ENCODE measurements around the gene CCN6.

Gene CCN6
- 0 to 1.4 (median 0) reads per million in 3 experiments for total RNA-seq

DNA sequence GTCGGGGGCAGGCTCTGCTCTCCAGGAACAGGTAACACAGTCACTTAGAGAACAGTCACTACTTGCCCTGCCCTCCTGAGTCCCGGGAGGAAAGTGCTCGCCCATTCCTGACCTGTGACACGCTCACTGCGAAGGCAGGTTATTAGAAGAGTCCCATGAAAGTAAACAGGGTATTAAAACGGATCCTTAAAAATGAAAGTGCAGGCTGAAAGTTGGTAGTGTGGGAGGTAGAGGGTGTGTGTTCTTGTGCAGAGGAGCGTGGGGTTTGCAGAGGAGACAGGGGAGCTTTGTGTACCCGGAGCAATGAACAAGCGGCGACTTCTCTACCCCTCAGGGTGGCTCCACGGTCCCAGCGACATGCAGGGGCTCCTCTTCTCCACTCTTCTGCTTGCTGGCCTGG is at the start of gene CCN6:
TSS of gene CCN6 (plus strand) at position 104 of the 400 bp plus-strand sequence. CDS start at position 358, 254 bp downstream.
- DNase-seq, result no peak

DNA sequence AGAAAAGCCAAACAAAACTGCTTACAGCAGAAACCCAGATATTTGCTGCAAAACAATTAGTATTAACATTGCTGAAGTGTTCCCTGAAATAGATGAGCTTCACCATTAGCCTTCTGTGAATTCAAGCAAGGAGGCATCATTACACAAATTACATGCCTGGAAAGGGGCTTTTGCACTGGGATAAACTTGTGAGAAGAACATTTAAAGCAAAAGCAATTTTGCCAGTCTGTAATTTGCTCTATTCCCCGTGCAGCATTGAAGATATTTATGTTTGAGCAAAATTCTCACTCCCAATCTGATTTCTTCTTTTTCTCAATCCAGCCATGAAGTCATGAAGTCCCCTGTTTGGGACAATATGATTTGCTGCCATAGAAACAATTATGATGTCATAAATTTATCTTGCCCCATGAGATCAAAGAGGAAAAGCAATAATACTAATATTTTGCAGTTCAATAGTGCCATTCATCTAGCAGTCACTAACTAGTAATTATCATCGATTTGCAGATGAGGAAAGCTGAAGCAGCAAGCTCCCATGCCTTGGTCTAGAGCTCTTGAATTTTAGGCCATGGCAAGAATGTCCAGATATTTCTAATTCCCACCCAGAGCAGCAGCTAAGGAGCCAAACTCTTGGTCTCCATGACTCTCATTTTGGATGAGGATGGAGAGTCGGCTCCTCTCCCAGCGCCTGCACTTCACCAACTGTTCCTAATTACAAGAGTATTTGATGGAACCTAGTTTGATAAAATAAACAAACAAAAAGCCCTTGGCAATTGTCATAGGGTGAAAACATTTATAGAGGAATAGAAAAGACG is 49.5 kb upstream of the CCN6 start:
- DNase-seq, result no peak

GRCh38 chr6:112005013-112005371 is 48.9 kb upstream of the CCN6 start:
- no peak for DNase-seq

DNA sequence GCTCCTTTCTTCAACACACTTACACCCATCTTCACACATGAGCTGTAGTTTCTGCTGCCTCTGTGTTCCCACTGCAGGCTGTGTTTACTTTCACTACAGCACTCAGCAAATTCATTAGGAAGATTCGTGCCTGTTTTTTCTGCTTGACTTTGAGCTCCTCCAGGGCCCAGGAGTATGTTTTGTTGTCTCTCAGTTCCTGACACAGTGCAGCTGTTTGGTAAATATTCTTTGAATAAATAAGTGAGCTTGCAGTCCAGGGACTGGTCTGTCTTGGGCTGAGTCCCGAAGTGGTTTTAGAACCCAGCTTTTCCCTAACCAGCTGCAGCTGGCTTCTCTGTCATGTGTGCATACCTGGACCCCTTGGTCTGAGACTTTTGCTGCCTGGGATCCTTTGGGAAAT is 46.6 kb upstream of the CCN6 start:
- DNase-seq, result no peak

DNA sequence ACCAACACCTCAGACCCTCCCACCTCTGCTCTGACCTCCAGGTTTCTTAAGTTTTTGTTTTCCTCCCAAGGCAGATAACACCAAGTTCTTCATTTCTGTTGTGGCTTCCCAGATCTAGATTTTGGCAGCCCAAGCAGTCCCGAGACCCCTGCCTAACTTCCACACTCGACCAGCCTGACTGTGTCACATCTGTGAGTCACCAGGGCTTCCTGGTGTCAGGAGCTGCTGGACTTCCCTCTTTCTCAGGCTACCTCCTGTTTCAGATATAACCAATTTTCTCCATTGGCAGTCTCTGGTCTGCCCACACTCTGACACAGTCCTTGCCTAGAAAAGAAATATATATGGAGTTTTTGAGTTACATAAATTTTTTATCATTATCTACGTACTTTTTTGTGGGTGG is 46.1 kb upstream of the CCN6 start:
- no peak for DNase-seq

GRCh38 chr6:112008482-112008881 is 45.4 kb upstream of the CCN6 start:
- DNase-seq, result no peak

DNA sequence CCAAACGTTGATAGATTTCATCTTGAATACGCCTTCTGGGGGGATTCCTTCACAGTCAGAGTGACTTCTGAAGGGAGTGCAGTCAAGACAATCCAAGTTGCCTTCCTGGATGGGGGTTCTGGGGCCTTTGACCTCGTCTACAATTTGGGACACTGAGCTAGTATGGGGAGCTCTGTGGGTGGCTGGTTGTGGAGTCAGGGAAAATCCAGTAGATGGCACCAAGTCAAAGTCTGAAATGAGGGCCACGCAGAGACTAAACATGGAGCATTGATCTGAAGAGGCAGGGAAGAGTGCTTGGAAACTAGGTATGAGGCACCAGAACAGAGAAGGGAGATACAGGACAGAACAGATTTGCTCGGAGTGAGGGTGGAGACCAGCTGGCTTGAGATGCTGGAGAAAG is 43.6 kb upstream of the CCN6 start:
- DNase-seq, result no peak

DNA sequence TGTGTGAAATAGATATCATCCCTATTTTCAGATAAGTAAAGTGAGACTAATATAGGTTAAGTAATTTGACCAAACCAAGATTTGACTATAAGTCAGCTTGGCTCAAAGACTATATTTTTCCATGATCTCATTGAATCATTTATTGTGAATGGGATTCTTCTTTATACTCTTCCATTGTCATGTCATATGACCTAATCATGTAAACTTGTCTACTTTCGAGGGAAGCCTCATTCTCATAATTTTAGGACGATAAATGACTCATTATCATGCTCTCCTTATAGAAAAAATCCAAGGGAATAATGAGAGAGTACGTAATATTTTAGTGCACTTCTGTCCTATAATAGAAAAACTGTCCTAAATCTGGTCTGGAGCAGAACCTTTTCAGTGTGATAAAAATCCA is 40.9 kb upstream of the CCN6 start:
- no peak for DNase-seq

GRCh38 chr6:112014483-112014882 is 39.4 kb upstream of the CCN6 start:
- no peak for DNase-seq

DNA sequence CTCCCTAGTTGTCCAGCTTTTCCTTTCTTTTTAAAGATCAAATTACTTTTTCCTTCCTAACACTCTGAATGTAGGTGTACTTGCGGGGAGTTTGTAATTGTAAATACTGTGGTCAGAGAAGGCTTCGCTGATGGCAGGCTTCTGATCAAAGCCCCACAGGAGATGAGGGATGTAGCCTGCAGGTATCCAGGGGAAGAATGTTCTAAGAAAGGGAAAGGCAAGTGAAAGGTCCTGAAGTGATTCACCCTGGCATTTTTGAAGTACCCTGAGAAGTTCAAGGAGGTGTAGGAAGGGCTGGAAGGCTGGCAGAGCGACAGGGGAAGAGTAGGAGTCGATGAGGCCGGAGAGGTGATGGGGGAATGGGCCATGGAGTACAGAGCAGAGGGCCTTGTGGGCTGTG is 38.2 kb upstream of the CCN6 start:
- no peak for DNase-seq

- no peak for DNase-seq
These were observed 37.6 kb upstream of the CCN6 start for GRCh38 chr6:112016320-112016719.

DNA sequence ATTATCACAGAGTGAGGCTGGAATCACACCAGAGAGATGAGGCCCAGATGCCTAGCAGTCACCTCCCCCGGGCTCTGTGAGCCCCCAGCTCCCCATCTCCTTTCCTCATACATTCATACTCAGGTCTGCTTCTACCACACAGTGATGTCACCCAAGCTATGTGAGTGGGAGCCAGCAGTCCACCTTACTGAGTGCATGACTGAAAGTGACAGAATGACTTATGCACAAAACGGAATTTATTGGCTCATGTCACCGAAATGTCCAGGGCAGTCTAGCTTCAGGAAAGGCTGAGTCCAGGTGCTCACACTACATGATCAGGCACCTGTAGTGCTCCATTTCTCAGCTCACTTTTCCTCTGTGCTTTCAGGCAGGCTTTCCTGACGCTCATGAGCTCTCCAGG is 36.7 kb upstream of the CCN6 start:
- DNase-seq, result no peak

GRCh38 chr6:112017760-112018537 is 36.0 kb upstream of the CCN6 start:
- DNase-seq, result no peak

- DNase-seq, result no peak
These were observed 35.1 kb upstream of the CCN6 start for GRCh38 chr6:112018619-112019416.

GRCh38 chr6:112019589-112019988 is 34.3 kb upstream of the CCN6 start:
- no peak for DNase-seq

DNA sequence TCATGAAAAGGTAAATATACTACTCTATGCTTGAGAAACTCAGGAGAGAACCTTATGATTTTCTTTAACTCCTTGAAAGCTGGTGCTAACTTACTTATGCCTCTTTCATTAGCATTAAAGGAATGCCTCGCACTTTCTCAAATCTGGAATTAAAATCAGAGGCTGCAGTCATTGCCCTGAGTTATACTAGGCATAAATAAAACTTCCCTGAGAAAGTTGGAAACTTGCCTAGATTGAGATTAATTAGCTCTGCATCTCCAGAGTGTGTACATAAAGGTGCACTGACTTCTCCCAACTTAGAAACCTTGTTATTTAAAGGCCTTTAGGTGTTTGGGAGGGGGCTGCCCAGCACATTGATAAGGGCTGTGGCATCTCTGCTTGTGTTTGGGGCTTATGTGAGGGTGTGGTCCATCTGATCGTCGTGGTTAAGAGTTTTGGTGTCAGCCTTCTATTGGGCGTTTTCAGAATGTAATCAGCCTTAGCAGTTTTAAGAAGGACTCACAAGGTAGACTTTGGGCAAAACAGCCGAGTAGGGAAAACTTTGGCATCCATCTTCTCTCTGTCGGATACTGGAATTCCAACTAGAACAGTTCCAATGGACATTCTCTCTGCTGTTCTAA is 32.1 kb upstream of the CCN6 start:
- DNase-seq, result no peak

DNA sequence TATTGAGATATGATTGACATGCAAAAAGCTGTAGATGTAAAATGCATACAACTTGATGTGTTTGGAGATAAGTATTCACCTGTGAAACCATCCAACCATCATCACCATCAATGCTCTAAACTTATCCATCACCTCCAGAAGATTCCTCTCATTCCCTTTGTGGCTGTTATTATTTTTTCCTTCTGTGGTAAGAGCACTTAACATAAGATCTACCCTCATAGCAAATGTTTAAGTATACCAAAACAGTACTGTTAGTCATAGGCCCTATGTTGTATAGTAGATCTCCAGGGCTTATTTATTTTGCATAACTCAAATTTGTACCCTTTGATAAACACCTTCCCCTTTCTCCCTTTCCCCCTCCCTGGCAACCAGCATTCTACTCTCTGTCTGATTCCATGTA is 31.2 kb upstream of the CCN6 start:
- no peak for DNase-seq

DNA sequence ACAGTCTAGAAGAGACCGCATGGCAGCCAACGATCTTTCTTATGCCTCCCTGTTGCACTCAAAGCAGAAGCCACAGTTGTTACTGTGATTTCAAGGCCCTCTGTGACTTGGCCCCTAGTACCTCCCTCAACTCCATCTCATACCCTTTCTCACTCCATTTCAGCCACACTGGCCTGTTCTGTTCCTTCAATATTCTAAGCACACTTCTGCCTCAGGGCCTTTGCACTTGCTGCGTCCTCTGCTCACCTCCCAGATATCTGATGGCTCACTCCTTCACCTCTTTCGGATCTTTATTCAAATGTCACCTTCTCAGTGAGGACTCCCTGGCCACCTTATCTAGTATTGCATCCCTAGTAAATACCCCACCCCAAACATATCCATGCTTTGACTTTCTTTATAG is 29.4 kb upstream of the CCN6 start:
- DNase-seq, result no peak

- DNase-seq, result no peak
These were observed 27.0 kb upstream of the CCN6 start for GRCh38 chr6:112026933-112027332.

DNA sequence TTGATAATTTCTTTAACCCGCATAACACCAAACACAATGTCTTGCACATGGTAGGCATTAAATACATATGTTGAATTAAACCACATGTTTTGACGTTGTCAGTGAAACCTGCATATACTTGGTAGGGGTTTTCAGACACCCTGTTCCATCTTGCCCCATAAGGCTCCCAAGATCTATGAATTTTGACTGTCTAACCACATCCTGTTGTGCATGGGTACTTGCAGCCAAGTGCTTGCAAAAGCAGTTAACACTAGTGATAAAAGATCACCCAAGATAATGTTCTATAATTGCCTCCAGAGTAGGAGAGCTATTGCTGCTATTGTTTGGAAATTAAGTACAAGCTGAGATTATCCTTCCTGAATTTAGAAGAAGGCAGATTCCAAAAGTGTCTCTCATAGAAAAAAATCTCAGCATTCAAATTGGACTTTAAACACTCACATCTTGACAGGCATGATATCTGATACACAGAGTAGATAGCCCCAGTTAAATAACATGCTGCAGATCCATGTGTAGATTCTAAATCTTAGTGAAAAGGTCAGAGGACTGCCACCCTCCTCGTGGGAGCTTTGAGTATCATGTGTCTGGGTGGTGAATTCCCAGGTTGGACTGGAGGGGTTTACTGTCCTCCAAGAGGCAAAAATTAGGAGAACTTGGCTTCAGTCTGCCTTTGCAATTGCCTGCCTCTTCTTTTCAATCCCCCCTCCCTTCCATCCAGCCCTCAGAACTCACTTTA is 25.8 kb upstream of the CCN6 start:
- peak; percentile 81 for DNase-seq

DNA sequence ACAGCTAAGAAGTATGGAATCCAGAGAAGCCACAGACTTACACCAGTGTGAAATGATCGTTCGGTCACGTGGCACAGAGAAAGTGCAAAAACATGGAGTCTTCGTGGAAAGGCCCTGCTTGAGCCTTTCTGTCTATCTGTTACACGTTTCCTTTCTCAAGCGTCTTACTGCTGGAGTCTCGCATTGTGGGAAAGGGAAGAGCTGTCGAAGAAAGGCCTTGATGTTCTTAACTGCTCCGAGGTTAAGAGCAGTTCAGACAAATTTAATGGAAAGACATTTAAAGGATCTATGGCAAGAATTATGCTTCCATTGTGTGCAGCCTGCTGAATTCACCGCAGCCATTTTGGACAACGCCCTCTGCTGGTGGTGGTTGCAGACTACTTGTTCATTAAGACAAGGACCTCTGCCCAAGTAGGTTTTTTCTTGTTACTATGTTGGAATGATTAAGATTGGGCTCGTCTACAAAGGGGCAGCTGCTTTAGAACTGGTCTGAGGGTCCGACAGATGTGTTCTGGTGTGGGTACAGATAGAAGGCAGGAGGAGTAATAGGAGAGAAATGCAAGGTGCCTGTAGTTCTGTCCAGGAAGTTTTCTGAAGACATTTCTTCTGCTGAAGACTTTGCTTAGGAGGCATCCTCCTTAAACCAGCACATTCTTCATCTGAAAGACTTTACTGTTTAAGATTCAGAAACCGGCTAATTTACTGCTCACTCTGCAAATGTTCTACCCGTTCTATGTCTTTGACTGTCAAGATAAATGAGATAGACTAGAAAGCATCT is 24.7 kb upstream of the CCN6 start:
- peak; percentile 25 for DNase-seq

All from central memory CD4-positive, alpha-beta T cell (primary cell).